ENCODE results near the gene ATXN1.

Gene ATXN1

DNA sequence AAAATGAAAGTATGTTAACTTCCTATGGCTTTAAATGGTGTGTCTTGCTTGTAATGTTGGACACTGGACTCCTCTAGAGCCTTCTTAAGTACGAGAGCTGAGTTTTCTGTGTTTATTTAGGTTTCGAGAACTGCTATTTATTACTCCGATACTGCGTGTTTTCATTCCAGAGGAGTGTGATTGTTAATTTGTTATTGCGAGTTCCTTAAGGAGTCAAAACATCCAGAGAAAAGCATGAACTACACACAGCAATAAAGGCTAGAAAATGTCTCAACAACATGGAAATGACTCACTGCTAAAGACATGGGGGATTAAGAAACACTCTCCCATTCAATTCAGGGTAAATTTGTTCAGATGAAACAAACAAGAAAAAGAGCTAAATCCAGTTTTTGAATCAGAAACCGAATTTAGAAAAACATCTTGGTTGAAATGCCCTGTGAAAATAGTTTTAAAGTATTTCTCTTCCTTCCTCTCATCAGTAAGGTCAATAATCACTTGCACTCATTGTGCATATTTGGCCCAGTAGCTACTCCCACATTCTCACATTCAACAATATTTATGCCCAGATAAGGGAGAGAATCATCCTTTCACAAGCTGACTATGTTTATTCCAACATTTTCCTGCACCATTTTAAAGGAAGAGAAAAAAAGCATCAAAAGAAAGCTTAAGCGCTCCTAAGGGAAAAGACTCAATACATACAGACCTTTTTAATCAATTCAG, 36.0 kb downstream of the ATXN1 start:
- no peaks in the 10 kb centered on the region for H3K4me1 ChIP-seq
- no peak for DNase-seq
- no peaks in the 10 kb centered on the region for H3K9me3 ChIP-seq
- H3K36me3 ChIP-seq, result no peaks in the 10 kb centered on the region
- TF ChIP-seq, protein P1, sequence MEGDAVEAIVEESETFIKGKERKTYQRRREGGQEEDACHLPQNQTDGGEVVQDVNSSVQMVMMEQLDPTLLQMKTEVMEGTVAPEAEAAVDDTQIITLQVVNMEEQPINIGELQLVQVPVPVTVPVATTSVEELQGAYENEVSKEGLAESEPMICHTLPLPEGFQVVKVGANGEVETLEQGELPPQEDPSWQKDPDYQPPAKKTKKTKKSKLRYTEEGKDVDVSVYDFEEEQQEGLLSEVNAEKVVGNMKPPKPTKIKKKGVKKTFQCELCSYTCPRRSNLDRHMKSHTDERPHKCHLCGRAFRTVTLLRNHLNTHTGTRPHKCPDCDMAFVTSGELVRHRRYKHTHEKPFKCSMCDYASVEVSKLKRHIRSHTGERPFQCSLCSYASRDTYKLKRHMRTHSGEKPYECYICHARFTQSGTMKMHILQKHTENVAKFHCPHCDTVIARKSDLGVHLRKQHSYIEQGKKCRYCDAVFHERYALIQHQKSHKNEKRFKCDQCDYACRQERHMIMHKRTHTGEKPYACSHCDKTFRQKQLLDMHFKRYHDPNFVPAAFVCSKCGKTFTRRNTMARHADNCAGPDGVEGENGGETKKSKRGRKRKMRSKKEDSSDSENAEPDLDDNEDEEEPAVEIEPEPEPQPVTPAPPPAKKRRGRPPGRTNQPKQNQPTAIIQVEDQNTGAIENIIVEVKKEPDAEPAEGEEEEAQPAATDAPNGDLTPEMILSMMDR (IDR thresholded peaks at IDR 0.05; ENCODE audit: low read depth, low read length), result no peak
- no peak overlapping the region for H3K4me3 ChIP-seq (ENCODE audit: low read depth, low read length)
- no peaks in the 10 kb centered on the region for H3K27me3 ChIP-seq

- Histone ChIP-seq H3K4me1 (no peaks in the 10 kb centered on the region), H3K36me3 (no peaks in the 10 kb centered on the region), H3K4me3 (ENCODE audit: low read depth, low read length) (no peak overlapping the region), H3K9me3 (no peaks in the 10 kb centered on the region), H3K27me3 (no peaks in the 10 kb centered on the region)
- DNase-seq, result no peak
- TF ChIP-seq, protein P1 (IDR thresholded peaks at IDR 0.05; ENCODE audit: low read depth, low read length), result no peak
Measured at GRCh38 chr6:16723826-16724225, 37.4 kb downstream of the ATXN1 start.

DNA sequence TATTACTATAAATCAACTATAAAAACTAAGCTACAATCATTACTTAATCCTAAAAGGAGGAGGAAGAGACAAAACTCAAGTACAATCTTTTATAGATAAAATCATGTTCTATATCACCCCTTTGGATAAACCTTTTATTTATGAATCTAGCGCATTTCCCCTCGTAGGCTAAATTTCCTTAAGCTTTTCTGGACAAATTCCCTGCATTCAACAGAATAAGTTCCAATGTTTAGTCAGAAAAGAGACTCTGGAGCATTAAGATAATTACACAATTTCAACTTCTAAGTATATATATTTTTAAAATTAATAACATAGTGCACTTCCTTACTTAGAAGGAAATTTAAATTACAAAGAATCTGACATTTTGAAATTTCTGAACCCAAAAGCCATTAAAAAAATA, 37.9 kb downstream of the ATXN1 start:
- no peaks in the 10 kb centered on the region for H3K4me1 ChIP-seq

DNA sequence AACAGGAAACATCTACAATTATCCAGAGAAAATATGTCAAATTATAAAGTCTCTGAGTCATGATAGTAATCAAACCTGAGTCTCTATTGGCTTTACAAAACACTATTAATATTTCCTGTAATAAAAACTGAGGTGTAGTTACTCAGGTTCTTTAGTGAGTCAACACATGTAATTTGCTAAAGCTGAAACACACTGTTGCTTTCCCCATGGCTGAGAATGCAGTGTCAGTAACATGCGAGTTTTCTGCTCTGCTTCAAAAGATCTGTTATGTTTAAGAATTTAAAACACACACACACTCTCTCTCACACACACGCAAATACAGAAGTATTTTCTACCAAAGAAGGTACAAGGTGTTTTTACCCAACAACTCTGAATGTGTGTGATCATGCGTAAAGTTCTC, 38.6 kb downstream of the ATXN1 start:
- no peak for DNase-seq
- H3K4me1 ChIP-seq, result no peaks in the 10 kb centered on the region
- no peaks in the 10 kb centered on the region for H3K9me3 ChIP-seq
- no peak overlapping the region for H3K4me3 ChIP-seq (ENCODE audit: low read depth, low read length)
- TF ChIP-seq, protein P1 (IDR thresholded peaks at IDR 0.05; ENCODE audit: low read depth, low read length), result no peak
- H3K27me3 ChIP-seq, result no peaks in the 10 kb centered on the region
- no peaks in the 10 kb centered on the region for H3K36me3 ChIP-seq

More for the DNA sequence above, 37.9 kb downstream of the ATXN1 start:
- Histone ChIP-seq H3K4me3 (ENCODE audit: low read depth, low read length) (no peak overlapping the region), H3K36me3 (no peaks in the 10 kb centered on the region), H3K27me3 (no peaks in the 10 kb centered on the region), H3K9me3 (no peaks in the 10 kb centered on the region)
- TF ChIP-seq, protein P1 (IDR thresholded peaks at IDR 0.05; ENCODE audit: low read depth, low read length), result no peak
- DNase-seq, result no peak

- no peak for DNase-seq
- Histone ChIP-seq H3K4me3 (ENCODE audit: low read depth, low read length) (no peak overlapping the region), H3K27me3 (no peaks in the 10 kb centered on the region), H3K4me1 (no peaks in the 10 kb centered on the region), H3K36me3 (no peaks in the 10 kb centered on the region), H3K9me3 (no peaks in the 10 kb centered on the region)
- TF ChIP-seq, protein P1 (IDR thresholded peaks at IDR 0.05; ENCODE audit: low read depth, low read length), result no peak
Measured at GRCh38 chr6:16721977-16722376, 39.3 kb downstream of the ATXN1 start.

DNA sequence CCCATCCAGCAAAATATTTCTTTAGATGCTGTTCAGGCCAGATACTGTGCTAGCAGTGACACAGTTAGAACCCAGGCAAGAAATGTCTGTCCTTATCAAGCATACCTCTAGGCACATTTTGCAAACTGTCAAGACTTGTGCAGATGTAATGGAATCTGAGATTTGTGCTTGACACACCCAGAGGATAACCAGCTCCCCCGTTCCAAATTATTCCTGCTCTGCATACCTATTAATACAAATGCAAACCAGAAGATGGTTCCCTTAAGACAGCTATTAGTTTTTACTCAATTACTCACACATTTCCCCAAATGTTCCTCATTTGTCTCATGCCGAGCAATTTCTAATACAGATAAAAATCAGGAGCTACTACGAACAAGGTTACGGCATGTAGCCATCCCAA, 40.4 kb downstream of the ATXN1 start:
- Histone ChIP-seq H3K36me3 (no peaks in the 10 kb centered on the region), H3K4me3 (ENCODE audit: low read depth, low read length) (no peak overlapping the region), H3K27me3 (no peaks in the 10 kb centered on the region), H3K4me1 (no peaks in the 10 kb centered on the region), H3K9me3 (no peaks in the 10 kb centered on the region)
- no peak for DNase-seq
- TF ChIP-seq, protein P1 (IDR thresholded peaks at IDR 0.05; ENCODE audit: low read depth, low read length), result no peak
